B cell (primary cell): ENCODE measurements around the gene SNCA. TPM values are rescaled to one million over a fixed set of nuclear protein-coding genes. Genes with fewer than 3 reads are reported as not detected.

Source experiments
- ATAC-seq: fragments of 200-7000 bp; cut with Tn5 transposase; one replicate; pipeline ENCODE4 v1.10.0; 2021; ENCODE audit warnings: low read depth, mild to moderate bottlenecking, moderate number of reproducible peaks, moderate library complexity
- CTCF ChIA-PET: fragments of 350-600 bp; sonication (Branson Sonifier 250); formaldehyde crosslinking; loops from one replicate; lab custom pipeline; 2021; ENCODE audit warnings: antibody characterized with exemption, inconsistent platforms; lab: Charles Lee
- POLR2A ChIA-PET: fragments of 350-600 bp; sonication (Branson Sonifier 250); formaldehyde crosslinking; loops from one replicate; lab custom pipeline; 2021; ENCODE audit warnings: antibody characterized with exemption; lab: Charles Lee
- DNase-seq: peaks from one replicate; pipeline ENCODE4 v3.0.0; 2013
- H2AFZ ChIP-seq: 2 replicates; pipeline ENCODE4 v1.6.1; 2012; ENCODE audit warnings: mild to moderate bottlenecking, low read depth, low read length; ENCODE audit not compliant: insufficient read depth, poor library complexity, severe bottlenecking
- H3K27ac ChIP-seq, 2 donors: 1 replicate in 1 of 2; 2 replicates in 1 of 2; pipeline ENCODE4 v1.5.1; 2012 to 2013; ENCODE audit warnings: low read length in 2 of 2, mild to moderate bottlenecking in 2 of 2, moderate library complexity in 1 of 2
- H3K27me3 ChIP-seq, 4 experiments: fragments of 200-600 bp in 1 of 4; sonication (generic) in 1 of 4; replicated peaks in 1 of 4; 1 replicate in 2 of 4; 2 replicates in 2 of 4; pipeline versions ENCODE4 v1.6.1 to v1.7.0; 2013 to 2016; ENCODE audit warnings: low read length in 3 of 4, mild to moderate bottlenecking in 2 of 4, mixed read lengths in 1 of 4, moderate library complexity in 1 of 4; ENCODE audit not compliant: insufficient read depth in 4 of 4, control insufficient read depth in 3 of 4; ENCODE audit errors: control extremely low read depth in 1 of 4
- H3K36me3 ChIP-seq, 2 experiments: replicated peaks in 1 of 2; 1 replicate in 1 of 2; 2 replicates in 1 of 2; pipeline versions ENCODE4 v1.6.1 to v1.7.1; 2013; ENCODE audit warnings: low read length in 1 of 2; ENCODE audit not compliant: insufficient read depth in 2 of 2, control insufficient read depth in 1 of 2; ENCODE audit errors: control extremely low read depth in 1 of 2, extremely low read depth in 1 of 2
- H3K4me1 ChIP-seq, 2 donors: fragments of 200-600 bp in 1 of 2; sonication (generic) in 1 of 2; 1 replicate in 1 of 2; 2 replicates in 1 of 2; pipeline versions ENCODE4 v1.5.1 to v1.6.1; 2013 to 2017; ENCODE audit warnings: low read length in 2 of 2; ENCODE audit not compliant: control insufficient read depth in 2 of 2, insufficient read depth in 2 of 2
- H3K4me2 ChIP-seq: replicated peaks from 2 replicates; pipeline ENCODE3; 2012; ENCODE audit warnings: mild to moderate bottlenecking, low read depth, low read length; ENCODE audit not compliant: poor library complexity, severe bottlenecking
- H3K4me3 ChIP-seq, 5 experiments: fragments of 200-600 bp in 1 of 5; sonication (generic) in 1 of 5; 1 replicate in 3 of 5; 2 replicates in 2 of 5; pipeline versions ENCODE4 v1.5.1 to v1.7.0; 2011 to 2016; ENCODE audit warnings: low read length in 4 of 5, mild to moderate bottlenecking in 4 of 5, low read depth in 2 of 5, control low read depth in 1 of 5, moderate library complexity in 1 of 5; ENCODE audit not compliant: insufficient read depth in 1 of 5; ENCODE audit errors: control extremely low read depth in 1 of 5, extremely low read depth in 1 of 5
- H3K79me2 ChIP-seq: fragments of 200-600 bp; sonication (generic); one replicate; pipeline ENCODE4 v1.6.0; 2016; ENCODE audit warnings: low read length; ENCODE audit not compliant: control insufficient read depth, insufficient read depth
- H3K9ac ChIP-seq: fragments of 200-600 bp; sonication (generic); 2 replicates; pipeline ENCODE4 v1.6.1; 2017; ENCODE audit warnings: mild to moderate bottlenecking, low read length, moderate library complexity
- H3K9me3 ChIP-seq, 3 donors: one replicate each; pipeline versions ENCODE4 v1.6.1 to v1.7.1; 2013; ENCODE audit warnings: low read length in 2 of 3; ENCODE audit not compliant: control insufficient read depth in 2 of 3, insufficient read depth in 1 of 3; ENCODE audit errors: control extremely low read depth in 1 of 3
- H4K20me1 ChIP-seq: 2 replicates; pipeline ENCODE4 v1.6.0; 2012; ENCODE audit warnings: mild to moderate bottlenecking, low read length; ENCODE audit not compliant: insufficient read depth, control insufficient read depth, poor library complexity, severe bottlenecking
- H3K27ac Mint-ChIP-seq: one replicate; pipeline ENCODE4 v1.8.0; 2021; ENCODE audit warnings: mixed read lengths
- H3K27me3 Mint-ChIP-seq: one replicate; pipeline ENCODE4 v1.8.0; 2021; ENCODE audit warnings: mixed read lengths
- H3K4me1 Mint-ChIP-seq: one replicate; pipeline ENCODE4 v1.8.0; 2021; ENCODE audit warnings: mixed read lengths
- H3K4me3 Mint-ChIP-seq: one replicate; pipeline ENCODE4 v1.8.0; 2021; ENCODE audit warnings: mixed read lengths
- H3K9me3 Mint-ChIP-seq: one replicate; pipeline ENCODE4 v1.8.0; 2022; ENCODE audit warnings: mixed read lengths; ENCODE audit not compliant: insufficient read depth
- EZH2 ChIP-seq: IDR thresholded peaks from 2 replicates; pipeline ENCODE4 v1.6.1; 2012; ENCODE audit warnings: borderline replicate concordance, low read depth, mild to moderate bottlenecking, moderate library complexity, low read length; ENCODE audit not compliant: insufficient read depth, poor library complexity, severe bottlenecking
- WGBS: methylation state at CpG from one replicate; pipeline ENCODE4 v1.1.5; 2013; ENCODE audit warnings: missing lambda C conversion rate; ENCODE audit not compliant: insufficient coverage; 5-methylcytosine and 5-hydroxymethylcytosine counted together
- intact Hi-C: fragments of 100-400 bp; cut with micrococcal nuclease; formaldehyde crosslinking; loops from one replicate; pipeline ENCODE4 v1.10.0; 2022
- polyA plus RNA-seq: library from polyadenylated mRNA; depleted of rRNA; stranded (reverse); fragments of >200 nt; gene quantifications from 2 replicates; pipeline ENCODE4 v1.2.3, GENCODE V29; 2012
- total RNA-seq, 2 donors: library from RNA; stranded (reverse); fragments of 120-200 nt in 1 of 2; gene quantifications; 1 replicate in 1 of 2; 2 replicates in 1 of 2; pipeline versions ENCODE4 v1.2.3 to v1.2.4, GENCODE V29; 2013 to 2022
- TF ChIP-seq, protein P1 (sequence below): fragments of 200-600 bp; IDR thresholded peaks from one replicate; pipeline ENCODE4 v1.8.0; 2022; ENCODE audit warnings: antibody characterized with exemption, mild to moderate bottlenecking

Gene SNCA
- total and polyA plus RNA-seq, 2 donors (not counting 1 experiment from before 2014, with no cell fraction given): 0.48 to 1.3 TPM

DNA sequence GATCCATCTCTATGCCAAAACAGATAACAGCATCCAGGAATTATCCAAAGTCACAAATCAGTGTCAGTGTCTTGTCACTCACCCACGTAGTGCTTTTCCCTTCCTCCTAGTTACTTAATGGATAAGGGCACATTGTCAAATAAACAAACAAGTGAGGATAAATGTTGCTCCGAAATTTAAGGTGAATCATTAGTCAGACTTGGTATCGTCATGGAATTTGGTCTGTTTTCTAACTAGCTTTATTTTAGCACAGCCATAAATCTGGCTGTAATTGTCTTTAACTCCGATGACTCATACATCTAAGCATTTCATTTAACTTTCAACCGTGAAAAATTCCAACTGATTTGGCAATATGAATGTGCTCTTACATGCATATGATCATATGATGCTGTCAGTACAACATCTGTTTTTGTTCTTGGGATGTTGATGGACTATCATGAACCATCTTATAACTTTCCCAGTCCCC lies 83.3 kb downstream of the SNCA start:
- intact Hi-C loops: no loop called here
- no peak for ATAC-seq
- ChIA-PET CTCF (no interaction called here), POLR2A (no interaction called here)
- H3K4me1 Mint-ChIP-seq: no peaks in the 10 kb centered on the region
- H3K9ac ChIP-seq: no peak overlapping the region
- H3K4me3 Mint-ChIP-seq: no peak overlapping the region
- no peaks in the 10 kb centered on the region for H3K9me3 ChIP-seq
- H3K4me1 ChIP-seq: no peaks in the 10 kb centered on the region
- WGBS: 83% methylated on average over 2 of the region's 5 CpGs
- no peak overlapping the region for H3K4me3 ChIP-seq
- no peak overlapping the region for H2AFZ ChIP-seq
- no peaks in the 10 kb centered on the region for H3K36me3 ChIP-seq
- H3K27ac ChIP-seq: no peak overlapping the region
- no peak overlapping the region for H3K27ac Mint-ChIP-seq
- H3K27me3 Mint-ChIP-seq: no peaks in the 10 kb centered on the region
- DNase-seq: no peak
- TF ChIP-seq, protein P1, sequence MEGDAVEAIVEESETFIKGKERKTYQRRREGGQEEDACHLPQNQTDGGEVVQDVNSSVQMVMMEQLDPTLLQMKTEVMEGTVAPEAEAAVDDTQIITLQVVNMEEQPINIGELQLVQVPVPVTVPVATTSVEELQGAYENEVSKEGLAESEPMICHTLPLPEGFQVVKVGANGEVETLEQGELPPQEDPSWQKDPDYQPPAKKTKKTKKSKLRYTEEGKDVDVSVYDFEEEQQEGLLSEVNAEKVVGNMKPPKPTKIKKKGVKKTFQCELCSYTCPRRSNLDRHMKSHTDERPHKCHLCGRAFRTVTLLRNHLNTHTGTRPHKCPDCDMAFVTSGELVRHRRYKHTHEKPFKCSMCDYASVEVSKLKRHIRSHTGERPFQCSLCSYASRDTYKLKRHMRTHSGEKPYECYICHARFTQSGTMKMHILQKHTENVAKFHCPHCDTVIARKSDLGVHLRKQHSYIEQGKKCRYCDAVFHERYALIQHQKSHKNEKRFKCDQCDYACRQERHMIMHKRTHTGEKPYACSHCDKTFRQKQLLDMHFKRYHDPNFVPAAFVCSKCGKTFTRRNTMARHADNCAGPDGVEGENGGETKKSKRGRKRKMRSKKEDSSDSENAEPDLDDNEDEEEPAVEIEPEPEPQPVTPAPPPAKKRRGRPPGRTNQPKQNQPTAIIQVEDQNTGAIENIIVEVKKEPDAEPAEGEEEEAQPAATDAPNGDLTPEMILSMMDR: no peak
- TF ChIP-seq EZH2: no peak
- no peaks in the 10 kb centered on the region for H3K27me3 ChIP-seq
- no peaks in the 10 kb centered on the region for H4K20me1 ChIP-seq
- no peak overlapping the region for H3K4me2 ChIP-seq
- H3K79me2 ChIP-seq: no peaks in the 10 kb centered on the region
- H3K9me3 Mint-ChIP-seq: no peaks in the 10 kb centered on the region

DNA sequence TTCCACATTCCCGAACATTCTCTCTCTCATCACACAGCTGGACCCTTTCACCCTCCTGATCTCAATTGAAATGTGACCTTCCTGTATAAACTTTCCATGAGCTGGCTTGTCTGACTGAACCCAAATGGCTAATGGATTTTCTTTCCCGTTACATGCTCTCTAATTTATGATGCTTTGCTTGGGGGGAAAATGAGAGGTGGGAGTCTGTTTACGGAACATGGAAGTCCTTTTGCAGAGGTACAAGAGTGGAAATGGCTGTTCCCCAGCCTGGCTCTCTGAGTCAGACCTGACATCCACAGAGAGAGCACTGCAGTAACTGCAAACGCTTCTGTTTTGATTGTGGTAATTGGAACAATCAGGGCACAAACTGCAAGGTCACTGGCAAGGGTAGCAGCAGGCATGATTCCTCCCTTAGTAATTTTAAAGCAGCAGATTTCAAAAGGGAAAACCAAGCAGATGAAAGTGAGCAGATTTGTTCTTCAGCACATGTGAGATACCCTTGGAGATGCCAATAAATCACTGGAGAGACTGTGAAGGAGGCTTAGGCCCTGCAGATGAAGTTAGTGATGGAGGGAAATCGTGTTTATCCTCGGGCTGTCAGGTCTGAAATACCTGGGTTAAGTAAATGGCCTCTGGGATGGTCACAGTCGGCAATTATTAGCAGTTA lies 83.9 kb downstream of the SNCA start:
- intact Hi-C loops: no loop called here
- 94% methylated on average over 3 of the region's 7 CpGs for WGBS
- no peak overlapping the region for H3K4me3 Mint-ChIP-seq

More for the DNA sequence above, 83.9 kb downstream of the SNCA start:
- Mint-ChIP-seq H3K27ac (no peak overlapping the region), H3K4me1 (no peaks in the 10 kb centered on the region), H3K9me3 (no peaks in the 10 kb centered on the region), H3K27me3 (no peaks in the 10 kb centered on the region)
- Histone ChIP-seq H3K9ac (no peak overlapping the region), H3K79me2 (no peaks in the 10 kb centered on the region), H3K4me2 (no peak overlapping the region), H3K27me3 (no peaks in the 10 kb centered on the region), H3K27ac (no peak overlapping the region), H4K20me1 (no peaks in the 10 kb centered on the region), H3K4me3 (no peak overlapping the region), H2AFZ (no peak overlapping the region), H3K9me3 (no peaks in the 10 kb centered on the region), H3K4me1 (no peaks in the 10 kb centered on the region), H3K36me3 (no peaks in the 10 kb centered on the region)
- ATAC-seq (no peak), DNase-seq (no peak)
- TF ChIP-seq, protein P1: no peak
- TF ChIP-seq EZH2: no peak
- CTCF ChIA-PET: no interaction called here
- POLR2A ChIA-PET: no interaction called here
